Brain microvascular endothelial cell (primary cell): Measurements from ENCODE around the gene KLHL8.

Source experiments
- DNase-seq: peaks from one replicate; pipeline ENCODE4 v3.0.0-alpha.2; 2020
- H3K27ac ChIP-seq: fragments of 250-450 bp; sonication (Bioruptor Pico); 2 replicates; pipeline ENCODE4 v1.5.1; 2020; ENCODE audit warnings: mild to moderate bottlenecking, moderate library complexity
- H3K27me3 ChIP-seq: fragments of 250-450 bp; sonication (Bioruptor Pico); replicated peaks from 2 replicates; pipeline ENCODE4 v1.5.1; 2020; ENCODE audit warnings: mild to moderate bottlenecking
- H3K36me3 ChIP-seq: fragments of 250-450 bp; sonication (Bioruptor Pico); replicated peaks from 2 replicates; pipeline ENCODE4 v1.5.1; 2020; ENCODE audit warnings: mild to moderate bottlenecking
- H3K4me3 ChIP-seq: 2 replicates; pipeline ENCODE4 v1.5.1; 2011; ENCODE audit warnings: low read depth, mild to moderate bottlenecking, control low read depth, low read length, moderate library complexity
- in situ Hi-C: cut with HindIII; loops from 2 replicates; pipeline ENCODE4 v1.10.0; 2017; ENCODE audit warnings: low sequenced_read_pairs, low pct_ligation_motif_present
- TF ChIP-seq, protein P1 (sequence below): IDR thresholded peaks from 2 replicates; pipeline ENCODE4 v1.5.1; 2011; ENCODE audit warnings: low read depth, mild to moderate bottlenecking, moderate library complexity, low read length, control low read depth, inconsistent platforms; ENCODE audit errors: missing control alignments

Gene KLHL8

DNA sequence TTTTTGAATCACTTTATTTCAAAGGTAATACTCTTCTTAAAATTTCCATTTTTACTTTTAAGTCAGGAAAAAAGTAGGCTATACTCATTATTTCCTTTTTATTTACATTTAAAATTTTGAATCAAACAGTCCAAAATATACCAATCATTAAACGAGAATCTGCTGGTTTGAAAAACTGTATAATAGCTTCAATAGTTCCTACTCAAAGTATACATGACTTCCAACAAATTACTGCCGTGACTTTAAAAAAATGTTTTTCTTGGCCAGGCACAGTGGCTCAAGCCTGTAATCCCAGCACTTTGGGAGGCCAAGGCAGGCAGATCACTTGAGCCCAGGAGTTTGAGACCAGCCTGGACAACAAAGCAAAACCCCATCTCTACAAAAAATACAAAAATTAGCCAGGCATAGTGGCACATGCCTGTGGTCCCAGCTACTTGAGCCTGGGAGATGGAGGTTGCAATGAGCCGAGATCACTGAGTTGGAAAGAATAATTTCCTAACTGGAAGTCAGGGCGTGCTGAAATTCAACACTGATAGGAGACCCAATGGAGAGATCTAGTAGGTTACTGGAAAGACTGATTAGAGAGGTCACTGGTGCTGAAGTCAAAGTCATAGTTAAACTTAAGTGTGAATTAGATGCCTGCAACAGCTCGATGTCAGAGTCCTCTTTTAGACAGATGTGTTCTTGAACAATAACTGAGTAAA is 9.0 kb downstream of the KLHL8 start:
- H3K4me3 ChIP-seq, result no peak overlapping the region
- H3K36me3 ChIP-seq, result no peaks in the 10 kb centered on the region
- H3K27ac ChIP-seq, result no peak overlapping the region
- DNase-seq, result no peak
- in situ Hi-C loops, result no loop called here
- TF ChIP-seq, protein P1, sequence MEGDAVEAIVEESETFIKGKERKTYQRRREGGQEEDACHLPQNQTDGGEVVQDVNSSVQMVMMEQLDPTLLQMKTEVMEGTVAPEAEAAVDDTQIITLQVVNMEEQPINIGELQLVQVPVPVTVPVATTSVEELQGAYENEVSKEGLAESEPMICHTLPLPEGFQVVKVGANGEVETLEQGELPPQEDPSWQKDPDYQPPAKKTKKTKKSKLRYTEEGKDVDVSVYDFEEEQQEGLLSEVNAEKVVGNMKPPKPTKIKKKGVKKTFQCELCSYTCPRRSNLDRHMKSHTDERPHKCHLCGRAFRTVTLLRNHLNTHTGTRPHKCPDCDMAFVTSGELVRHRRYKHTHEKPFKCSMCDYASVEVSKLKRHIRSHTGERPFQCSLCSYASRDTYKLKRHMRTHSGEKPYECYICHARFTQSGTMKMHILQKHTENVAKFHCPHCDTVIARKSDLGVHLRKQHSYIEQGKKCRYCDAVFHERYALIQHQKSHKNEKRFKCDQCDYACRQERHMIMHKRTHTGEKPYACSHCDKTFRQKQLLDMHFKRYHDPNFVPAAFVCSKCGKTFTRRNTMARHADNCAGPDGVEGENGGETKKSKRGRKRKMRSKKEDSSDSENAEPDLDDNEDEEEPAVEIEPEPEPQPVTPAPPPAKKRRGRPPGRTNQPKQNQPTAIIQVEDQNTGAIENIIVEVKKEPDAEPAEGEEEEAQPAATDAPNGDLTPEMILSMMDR, result no peak
- H3K27me3 ChIP-seq, result no peaks in the 10 kb centered on the region

DNA sequence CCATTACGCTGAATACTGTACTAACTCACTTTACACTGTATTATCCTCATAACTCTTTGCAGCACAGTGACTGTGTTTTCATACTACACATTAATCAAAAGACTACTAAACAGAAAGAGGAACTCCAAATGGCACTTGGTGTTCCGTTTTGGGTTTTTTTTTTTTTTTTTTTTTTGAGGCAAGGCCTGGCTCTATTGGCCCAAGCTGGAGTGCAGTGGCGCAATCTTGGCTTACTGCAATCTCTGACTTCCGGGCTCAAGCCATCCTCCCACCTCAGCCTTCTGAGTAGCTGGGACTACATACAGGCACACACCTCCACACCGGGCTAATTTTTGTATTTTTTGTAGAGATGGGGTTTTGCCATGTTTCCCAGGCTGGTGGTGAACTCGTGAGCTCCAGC is 10.7 kb downstream of the KLHL8 start:
- H3K27me3 ChIP-seq, result no peaks in the 10 kb centered on the region
- no peak overlapping the region for H3K4me3 ChIP-seq
- TF ChIP-seq, protein P1, result no peak
- in situ Hi-C loops, result no loop called here
- DNase-seq, result no peak
- H3K36me3 ChIP-seq, result no peaks in the 10 kb centered on the region
- H3K27ac ChIP-seq, result no peak overlapping the region

DNA sequence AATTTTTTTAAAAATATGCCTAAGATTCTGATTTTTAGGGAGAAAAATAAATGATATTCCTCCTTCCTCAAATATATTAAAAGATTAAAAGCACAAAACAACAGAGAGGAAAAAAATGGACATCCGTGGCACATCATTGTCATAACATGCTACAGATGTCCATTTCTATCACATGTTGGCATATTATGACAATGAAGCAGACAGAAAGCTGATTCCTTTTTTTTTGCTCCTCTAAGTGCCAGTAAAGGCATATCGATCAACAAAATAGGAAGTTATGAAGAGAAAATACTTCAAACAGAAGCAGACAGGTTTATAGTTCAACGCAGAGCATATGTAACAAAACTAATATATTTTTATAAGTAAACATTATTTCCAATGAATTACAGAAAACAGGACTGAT is 11.2 kb downstream of the KLHL8 start:
- in situ Hi-C loops, result no loop called here

DNA sequence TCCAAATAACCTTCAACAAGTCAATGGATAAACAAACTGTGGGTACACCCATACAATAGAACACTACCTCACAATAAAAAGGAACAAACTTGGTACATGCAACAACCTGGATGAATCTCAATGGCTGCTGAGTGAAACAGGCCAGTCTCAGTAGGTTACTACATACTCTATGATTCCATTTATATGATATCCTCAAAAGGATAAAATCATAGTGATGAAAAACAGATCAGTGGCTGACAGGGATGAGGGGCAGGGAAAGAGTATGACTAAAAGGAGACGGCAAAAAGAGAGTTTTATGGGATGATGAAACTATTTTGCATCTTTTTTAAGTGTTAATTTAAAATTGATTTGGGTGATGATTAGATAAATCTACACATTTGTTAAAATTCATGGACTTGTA is 15.9 kb downstream of the KLHL8 start:
- in situ Hi-C loops, result no loop called here
- H3K27me3 ChIP-seq, result no peaks in the 10 kb centered on the region
- H3K36me3 ChIP-seq, result no peaks in the 10 kb centered on the region
- no peak overlapping the region for H3K4me3 ChIP-seq
- TF ChIP-seq, protein P1, result no peak
- no peak for DNase-seq
- no peak overlapping the region for H3K27ac ChIP-seq

More for the DNA sequence above, 11.2 kb downstream of the KLHL8 start:
- Histone ChIP-seq H3K36me3 (no peaks in the 10 kb centered on the region), H3K27me3 (no peaks in the 10 kb centered on the region), H3K4me3 (no peak overlapping the region), H3K27ac (no peak overlapping the region)
- no peak for DNase-seq
- TF ChIP-seq, protein P1, result no peak

DNA sequence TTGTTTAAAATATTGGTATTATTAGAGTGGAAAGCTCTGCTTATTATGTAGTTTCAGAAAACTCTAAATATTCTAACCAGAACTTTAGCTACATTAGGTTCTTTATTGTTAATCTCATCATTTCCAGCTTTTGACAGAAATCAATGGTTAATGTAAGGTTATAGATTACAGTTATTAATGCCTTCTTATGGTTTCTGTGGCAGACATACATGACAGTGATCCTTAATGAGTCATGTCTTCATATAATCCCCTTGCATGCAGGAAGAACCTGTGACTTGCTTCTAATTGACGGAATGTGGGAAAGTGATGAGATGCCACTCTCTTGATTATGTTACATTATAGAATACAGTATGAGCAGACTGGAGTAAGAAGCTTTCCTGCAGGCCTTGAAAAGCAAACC is 23.5 kb downstream of the KLHL8 start:
- DNase-seq, result no peak
- TF ChIP-seq, protein P1, result no peak
- H3K27ac ChIP-seq, result no peak overlapping the region
- in situ Hi-C loops, result no loop called here
- no peaks in the 10 kb centered on the region for H3K27me3 ChIP-seq
- H3K4me3 ChIP-seq, result no peak overlapping the region
- no peaks in the 10 kb centered on the region for H3K36me3 ChIP-seq

DNA sequence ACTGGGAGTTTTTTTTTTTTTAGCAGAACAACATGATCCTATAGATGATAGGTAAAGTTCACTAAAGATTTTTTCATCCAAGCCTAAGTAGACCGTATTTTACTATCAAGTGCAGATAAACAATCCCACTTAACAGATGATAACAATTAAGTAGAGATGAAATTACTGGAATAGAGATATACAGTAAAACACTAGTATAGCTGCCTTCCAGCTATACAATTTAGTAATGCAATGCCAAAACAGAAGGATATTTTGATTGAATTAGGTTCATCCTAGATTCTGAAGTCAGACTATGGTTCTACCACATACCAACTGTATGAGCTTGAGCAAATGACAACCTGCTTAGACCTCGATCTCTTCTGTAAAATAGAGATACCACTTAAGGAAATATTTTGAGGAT is 24.3 kb downstream of the KLHL8 start:
- no peaks in the 10 kb centered on the region for H3K36me3 ChIP-seq
- no peak overlapping the region for H3K4me3 ChIP-seq
- no peaks in the 10 kb centered on the region for H3K27me3 ChIP-seq
- in situ Hi-C loops, result no loop called here
- TF ChIP-seq, protein P1, result no peak
- no peak for DNase-seq
- H3K27ac ChIP-seq, result no peak overlapping the region
